Colonic mucosa (tissue), 4 donors: Measurements from ENCODE around the gene S1PR3. TPM values are rescaled to one million over a fixed set of nuclear protein-coding genes. Genes with fewer than 3 reads are reported as not detected.

Experiments
- DNase-seq: peaks from one replicate; pipeline ENCODE4 v3.0.0-alpha.2; 2020
- H3K27ac ChIP-seq: fragments of 200-600 bp; one replicate; pipeline ENCODE4 v1.8.0; 2021
- H3K27me3 ChIP-seq: fragments of 200-600 bp; one replicate; pipeline ENCODE4 v1.8.0; 2021
- H3K36me3 ChIP-seq: fragments of 200-600 bp; one replicate; pipeline ENCODE4 v1.8.0; 2021
- H3K4me1 ChIP-seq: fragments of 200-600 bp; one replicate; pipeline ENCODE4 v1.8.0; 2021; ENCODE audit warnings: mild to moderate bottlenecking
- H3K4me3 ChIP-seq: fragments of 200-600 bp; one replicate; pipeline ENCODE4 v1.8.0; 2021
- H3K9ac ChIP-seq, 2 donors: one replicate each; pipeline ENCODE4 v1.7.0; 2013; ENCODE audit warnings: control low read depth in 2 of 2, low read depth in 2 of 2, low read length in 2 of 2
- H3K9me3 ChIP-seq: fragments of 200-600 bp; one replicate; pipeline ENCODE4 v1.8.0; 2021
- CTCF ChIP-seq: fragments of 200-600 bp; IDR thresholded peaks from one replicate; pipeline ENCODE4 v1.8.0; 2022; ENCODE audit warnings: antibody characterized with exemption, mild to moderate bottlenecking
- intact Hi-C: fragments of 100-400 bp; cut with DNase I; formaldehyde crosslinking; loops from one replicate; pipeline ENCODE4 v1.14.1; 2022
- total RNA-seq, 2 donors: library from RNA; stranded (reverse); fragmentation: NEBNext Ultra II Directional in 1 of 2; extraction: Animal tissue kit (Norgen Biotek cat#: 25700) in 1 of 2; gene quantifications; one replicate each; pipeline ENCODE4 v1.2.1, GENCODE V29; 2021
- donor health status: healthy.
- donor health status: DM: no; HTN: no; CAD: no.
- donor health status: DM: no; HTN: no; CAD: no.

Gene S1PR3
- total RNA-seq, 2 donors from 2014 or later = 0.67 to 3.2 TPM

- Histone ChIP-seq H3K27me3 (peaks cover 15% of the 10 kb centered on the region), H3K4me1 (no peaks in the 10 kb centered on the region), H3K9me3 (no peaks in the 10 kb centered on the region), H3K27ac (no peak overlapping the region), H3K4me3 (no peak overlapping the region), H3K9ac (no peak overlapping the region), H3K36me3 (no peaks in the 10 kb centered on the region)
- DNase-seq = no peak
- intact Hi-C loops = loop anchor here (10.0 kb wide), 1 partner anchor 251 kb away; no protein-coding TSS in a partner anchor
- no peak for TF ChIP-seq CTCF
Observed at GRCh38 chr9:88995627-88996026, 4.4 kb downstream of the S1PR3 start.

GRCh38 chr9:88996046-88996920, 5.0 kb downstream of the S1PR3 start:
- Histone ChIP-seq H3K36me3 (no peaks in the 10 kb centered on the region), H3K27ac (no peak overlapping the region)
- intact Hi-C loops = loop anchor here (10.0 kb wide), 1 partner anchor 251 kb away; no protein-coding TSS in a partner anchor

GRCh38 chr9:88996921-88997235, 5.6 kb downstream of the S1PR3 start:
- no peaks in the 10 kb centered on the region for H3K4me1 ChIP-seq
- intact Hi-C loops = loop anchor here (10.0 kb wide), 1 partner anchor 252 kb away; no protein-coding TSS in a partner anchor

More at GRCh38 chr9:88996046-88996920, 5.0 kb downstream of the S1PR3 start:
- no peak for TF ChIP-seq CTCF
- Histone ChIP-seq H3K27me3 (peaks cover 15% of the 10 kb centered on the region), H3K4me1 (no peaks in the 10 kb centered on the region), H3K4me3 (no peak overlapping the region), H3K9me3 (no peaks in the 10 kb centered on the region), H3K9ac (no peak overlapping the region)
- no peak for DNase-seq

GRCh38 chr9:88997646-88998045, 6.4 kb downstream of the S1PR3 start:
- intact Hi-C loops = loop anchor here (10.0 kb wide), 1 partner anchor 253 kb away; no protein-coding TSS in a partner anchor
- Histone ChIP-seq H3K9ac (no peak overlapping the region), H3K27me3 (peaks cover 3% of the 10 kb centered on the region), H3K9me3 (no peaks in the 10 kb centered on the region), H3K4me1 (no peaks in the 10 kb centered on the region), H3K36me3 (no peaks in the 10 kb centered on the region), H3K4me3 (no peak overlapping the region), H3K27ac (no peak overlapping the region)
- TF ChIP-seq CTCF = no peak
- DNase-seq = no peak

More at GRCh38 chr9:88996921-88997235, 5.6 kb downstream of the S1PR3 start:
- peaks cover 9% of the 10 kb centered on the region for H3K27me3 ChIP-seq
- H3K27ac ChIP-seq = no peak overlapping the region
- no peaks in the 10 kb centered on the region for H3K9me3 ChIP-seq
- no peak for TF ChIP-seq CTCF
- no peak overlapping the region for H3K4me3 ChIP-seq
- no peaks in the 10 kb centered on the region for H3K36me3 ChIP-seq
- no peak overlapping the region for H3K9ac ChIP-seq
- no peak for DNase-seq

GRCh38 chr9:88998503-88998902, 7.2 kb downstream of the S1PR3 start:
- H3K9me3 ChIP-seq = no peaks in the 10 kb centered on the region
- intact Hi-C loops = loop anchor here (10.0 kb wide), 1 partner anchor 254 kb away; no protein-coding TSS in a partner anchor
- no peaks in the 10 kb centered on the region for H3K27me3 ChIP-seq
- H3K27ac ChIP-seq = no peak overlapping the region
- no peaks in the 10 kb centered on the region for H3K36me3 ChIP-seq
- no peak overlapping the region for H3K4me3 ChIP-seq
- no peaks in the 10 kb centered on the region for H3K4me1 ChIP-seq
- TF ChIP-seq CTCF = no peak
- H3K9ac ChIP-seq = no peak overlapping the region
- DNase-seq = no peak
